Neural crest cell (in vitro differentiated cells): ENCODE results near the gene NR1D1. TPM values are rescaled to one million over a fixed set of nuclear protein-coding genes. Genes with fewer than 3 reads are reported as not detected.

Source experiments
- DNase-seq: peaks from one replicate; pipeline ENCODE4 v3.0.0; 2021; ENCODE audit warnings: low read depth, mixed read lengths, low spot score
- H3K27ac Mint-ChIP-seq: one replicate; pipeline ENCODE4 v1.8.0; 2021; ENCODE audit warnings: mild to moderate bottlenecking, mixed read lengths; ENCODE audit not compliant: unreplicated experiment
- H3K27me3 Mint-ChIP-seq: 2 replicates; pipeline ENCODE4 v1.8.0; 2021; ENCODE audit warnings: low read depth, mild to moderate bottlenecking, mixed read lengths
- H3K36me3 Mint-ChIP-seq: 2 replicates; pipeline ENCODE4 v1.8.0; 2021; ENCODE audit warnings: low read depth, mild to moderate bottlenecking, mixed read lengths
- H3K4me1 Mint-ChIP-seq: 2 replicates; pipeline ENCODE4 v1.8.0; 2021; ENCODE audit warnings: mixed read lengths
- H3K4me3 Mint-ChIP-seq: one replicate; pipeline ENCODE4 v1.8.0; 2021; ENCODE audit warnings: mild to moderate bottlenecking, mixed read lengths
- H3K9me3 Mint-ChIP-seq: 2 replicates; pipeline ENCODE4 v1.8.0; 2021; ENCODE audit warnings: mixed read lengths
- CTCF ChIP-seq: fragments of 200-600 bp; sonication (generic); conservative IDR thresholded peaks from 2 replicates; pipeline ENCODE4 v1.5.0; 2021; ENCODE audit warnings: antibody characterized with exemption, mild to moderate bottlenecking
- total RNA-seq: library from RNA; stranded (reverse); gene quantifications from 2 replicates; pipeline ENCODE4 v1.2.1, GENCODE V29; 2021

Gene NR1D1
- total RNA-seq, 1 donor from 2014 or later: 2.8 TPM

DNA sequence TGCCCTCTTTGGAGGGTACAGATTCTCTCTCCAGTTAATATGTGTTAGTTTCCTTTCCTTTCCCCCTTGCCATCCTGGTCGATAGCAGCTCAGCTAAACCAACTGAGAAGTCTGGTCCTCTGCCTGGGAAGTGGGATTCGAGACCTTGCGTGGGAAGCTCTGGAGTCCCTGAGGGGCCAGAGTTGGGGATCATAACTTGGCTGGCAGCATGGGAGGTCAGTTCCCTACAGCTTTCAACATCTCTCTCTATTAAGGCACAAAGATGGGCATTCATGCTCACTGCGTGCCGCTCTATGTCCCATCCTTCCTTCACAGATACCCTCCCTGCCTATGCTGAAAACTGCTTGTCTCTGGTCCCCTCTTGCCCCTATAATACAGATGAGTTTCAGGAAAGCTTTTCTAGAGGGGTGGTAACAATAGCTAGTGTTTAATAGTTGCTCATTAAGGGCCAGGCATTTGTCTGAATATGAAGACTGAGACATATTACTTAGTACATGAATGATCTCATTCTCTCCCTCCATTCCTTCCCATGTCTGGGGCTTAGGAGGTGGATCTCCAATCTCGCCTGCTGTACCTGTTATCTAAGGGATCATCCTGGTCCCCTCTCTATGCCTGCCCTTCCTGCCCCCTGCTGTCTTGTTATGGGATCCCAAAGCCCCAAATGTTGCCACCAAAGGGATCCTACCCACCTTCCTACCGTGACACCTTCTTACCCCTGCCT is 26.8 kb downstream of the NR1D1 start:
- H3K27me3 Mint-ChIP-seq: no peaks in the 10 kb centered on the region
- H3K27ac Mint-ChIP-seq: no peak overlapping the region
- H3K36me3 Mint-ChIP-seq: no peaks in the 10 kb centered on the region
- no peak for DNase-seq
- no peak for TF ChIP-seq CTCF
- no peak overlapping the region for H3K4me3 Mint-ChIP-seq
- peaks cover 38% of the 10 kb centered on the region for H3K4me1 Mint-ChIP-seq
- H3K9me3 Mint-ChIP-seq: no peaks in the 10 kb centered on the region

DNA sequence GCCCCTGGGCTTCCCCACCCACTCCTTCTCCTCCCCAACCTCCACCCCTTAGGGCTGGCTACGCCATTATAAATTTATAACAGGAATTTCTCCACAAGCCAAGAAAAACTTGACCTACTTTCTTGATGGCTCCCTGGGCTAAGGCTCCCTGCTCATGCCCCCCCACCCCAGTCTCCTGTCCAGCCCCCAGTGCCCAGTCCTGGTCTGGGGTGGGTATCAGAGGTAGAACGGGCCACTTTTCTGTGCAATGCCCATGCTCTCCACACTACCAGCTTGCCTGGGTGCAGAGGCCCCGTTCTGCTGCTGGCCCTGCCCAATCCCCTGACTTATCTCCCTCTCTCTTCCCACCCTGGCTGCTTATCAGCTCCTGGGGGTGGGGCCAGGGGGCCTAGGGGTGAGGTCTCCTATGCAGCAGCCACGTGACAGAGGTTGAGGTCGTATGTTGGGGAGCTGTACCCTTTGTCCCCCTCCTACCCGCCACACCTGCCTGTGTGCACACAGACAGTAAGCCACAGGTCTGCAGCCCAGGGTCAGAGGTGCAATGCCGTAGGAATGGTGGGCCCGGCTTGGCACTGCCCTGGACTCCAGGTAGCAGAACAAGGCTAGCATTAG is 27.5 kb downstream of the NR1D1 start:
- Mint-ChIP-seq H3K36me3 (no peaks in the 10 kb centered on the region), H3K4me3 (no peak overlapping the region)

DNA sequence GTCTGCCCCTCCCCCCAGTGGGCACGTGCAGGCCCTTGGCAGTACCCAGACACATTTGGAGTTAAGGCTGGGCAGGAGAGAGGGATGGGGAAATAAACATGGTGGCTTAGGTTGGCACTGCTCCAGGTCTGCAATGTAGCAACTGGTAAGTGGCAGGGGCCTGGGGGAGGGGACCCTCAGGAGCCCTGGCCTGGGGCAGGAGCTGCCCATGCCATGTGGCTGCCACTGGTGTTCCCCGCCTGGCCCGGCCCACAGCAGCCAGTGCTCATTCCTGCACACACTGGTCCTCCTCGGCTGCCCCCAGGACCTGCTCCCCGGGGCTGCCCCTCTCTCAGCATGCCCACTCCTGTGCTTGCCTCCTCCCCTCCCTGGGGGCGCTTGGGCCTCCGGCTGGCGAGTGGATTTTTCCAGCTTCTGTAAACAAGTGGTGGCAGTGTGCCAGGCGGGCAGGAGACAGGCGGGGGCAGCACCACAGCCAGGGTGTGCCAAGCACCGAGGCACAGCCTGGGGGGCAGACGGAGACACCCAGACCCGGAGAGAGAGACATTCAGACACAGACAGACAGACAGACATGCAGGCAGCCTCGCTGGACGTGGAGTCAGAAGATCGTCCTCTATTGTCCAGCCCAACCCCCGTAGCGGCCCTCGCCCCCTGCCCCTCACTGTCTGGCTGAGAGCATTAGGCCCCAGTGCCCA is 28.2 kb downstream of the NR1D1 start:
- DNase-seq: no peak
- H3K27ac Mint-ChIP-seq: no peak overlapping the region
- H3K4me3 Mint-ChIP-seq: no peak overlapping the region
- peaks cover 51% of the 10 kb centered on the region for H3K4me1 Mint-ChIP-seq
- no peaks in the 10 kb centered on the region for H3K36me3 Mint-ChIP-seq
- no peak for TF ChIP-seq CTCF
- no peaks in the 10 kb centered on the region for H3K27me3 Mint-ChIP-seq
- H3K9me3 Mint-ChIP-seq: no peaks in the 10 kb centered on the region

More for the DNA sequence above, 27.5 kb downstream of the NR1D1 start:
- DNase-seq: no peak
- H3K4me1 Mint-ChIP-seq: peaks cover 46% of the 10 kb centered on the region
- no peaks in the 10 kb centered on the region for H3K27me3 Mint-ChIP-seq
- no peak for TF ChIP-seq CTCF
- no peaks in the 10 kb centered on the region for H3K9me3 Mint-ChIP-seq
- no peak overlapping the region for H3K27ac Mint-ChIP-seq

- H3K9me3 Mint-ChIP-seq: no peaks in the 10 kb centered on the region
- no peak for TF ChIP-seq CTCF
- H3K27ac Mint-ChIP-seq: no peak overlapping the region
- no peaks in the 10 kb centered on the region for H3K36me3 Mint-ChIP-seq
- H3K4me1 Mint-ChIP-seq: peaks cover 57% of the 10 kb centered on the region
- no peak for DNase-seq
- no peaks in the 10 kb centered on the region for H3K27me3 Mint-ChIP-seq
- no peak overlapping the region for H3K4me3 Mint-ChIP-seq
Observed at GRCh38 chr17:40071313-40072039, 28.9 kb downstream of the NR1D1 start.

DNA sequence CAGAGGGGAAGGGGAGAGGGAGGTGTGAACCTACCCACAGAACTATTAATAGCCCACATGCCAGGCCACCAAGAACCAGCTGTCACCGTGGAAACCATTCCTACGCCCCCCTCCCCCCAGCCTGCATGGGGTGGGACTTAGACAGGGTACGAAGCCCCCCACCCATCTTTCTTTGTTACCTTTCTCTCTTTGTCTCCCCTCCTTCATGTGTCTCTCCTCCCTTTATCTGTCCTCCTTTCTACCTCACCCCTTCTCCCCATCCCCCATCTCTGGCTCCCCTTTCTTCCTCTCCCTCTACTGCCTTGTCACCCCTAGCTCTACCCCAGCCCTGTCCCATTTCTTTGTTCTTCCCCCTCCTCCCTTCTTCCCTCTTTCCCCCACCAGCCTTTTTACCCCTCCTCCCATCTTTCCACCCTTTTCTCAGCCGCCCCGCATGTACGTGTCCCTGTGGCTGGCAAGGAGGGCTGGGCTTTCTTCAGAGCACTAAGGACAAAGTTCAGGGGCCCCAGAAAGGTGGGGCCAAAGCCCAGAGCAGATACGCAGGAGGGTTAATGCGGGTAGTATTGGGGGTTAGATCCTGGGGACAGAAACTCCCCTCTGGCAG is 29.6 kb downstream of the NR1D1 start:
- peak overlapping the region; percentile 93 for H3K27ac Mint-ChIP-seq
- no peak for DNase-seq
- H3K36me3 Mint-ChIP-seq: no peaks in the 10 kb centered on the region

More for the DNA sequence above, 29.6 kb downstream of the NR1D1 start:
- Mint-ChIP-seq H3K4me3 (no peak overlapping the region), H3K4me1 (peaks cover 61% of the 10 kb centered on the region), H3K27me3 (no peaks in the 10 kb centered on the region), H3K9me3 (no peaks in the 10 kb centered on the region)
- TF ChIP-seq CTCF: no peak
